ENCODE measurements around the gene DIRAS3.
"Not testable (repeated sequence)": the region's sequence is repeated elsewhere in the genome, so short reads cannot be mapped to it uniquely, and the experiment has no call there.

DIRAS3 gene, protein sequence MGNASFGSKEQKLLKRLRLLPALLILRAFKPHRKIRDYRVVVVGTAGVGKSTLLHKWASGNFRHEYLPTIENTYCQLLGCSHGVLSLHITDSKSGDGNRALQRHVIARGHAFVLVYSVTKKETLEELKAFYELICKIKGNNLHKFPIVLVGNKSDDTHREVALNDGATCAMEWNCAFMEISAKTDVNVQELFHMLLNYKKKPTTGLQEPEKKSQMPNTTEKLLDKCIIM

DNA sequence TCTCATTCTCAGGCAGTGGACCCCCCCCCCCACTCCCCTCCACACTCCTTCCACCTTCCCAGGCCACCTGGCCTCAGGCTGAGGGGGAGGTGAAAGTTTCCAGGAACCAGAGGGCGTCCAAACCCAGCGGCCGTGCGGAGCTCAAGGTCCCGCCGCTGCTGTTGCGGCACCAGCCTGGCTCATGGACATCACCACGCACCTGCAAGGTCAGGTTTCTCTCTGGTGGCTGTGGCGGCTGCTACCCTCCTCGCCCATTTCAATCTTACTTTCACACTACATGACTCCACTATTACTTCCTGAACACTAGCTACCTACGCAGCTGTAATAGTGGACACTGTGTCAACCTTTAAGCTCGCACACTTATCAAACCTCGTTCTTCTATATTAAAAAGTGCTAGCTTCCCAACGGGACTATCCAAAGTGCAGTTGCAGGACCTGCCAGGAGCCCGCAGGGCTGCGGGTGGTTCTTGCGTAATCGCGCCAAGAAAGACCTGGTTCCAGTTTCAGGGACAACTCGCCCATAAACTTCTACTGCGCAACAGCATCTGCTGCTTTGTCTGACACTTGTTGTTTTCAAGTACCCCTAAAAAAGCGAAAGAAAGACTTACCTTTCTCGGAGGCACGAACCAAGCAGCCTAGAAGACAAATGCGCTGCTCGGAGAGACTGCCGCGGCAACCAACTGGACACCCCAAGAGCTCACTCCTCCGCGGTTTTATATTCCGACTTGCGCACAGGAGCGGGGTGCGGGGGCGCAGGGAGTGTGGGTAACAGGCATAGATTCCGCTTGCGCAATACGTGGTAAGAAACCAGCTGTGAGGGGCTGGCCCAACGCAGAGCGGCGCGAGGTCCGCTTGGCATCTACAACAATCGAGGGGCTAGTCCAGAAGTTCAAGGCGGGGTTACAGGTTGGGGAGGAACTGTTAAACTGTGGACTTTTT lies at the start of gene DIRAS3:
Gene DIRAS3, minus strand, starts transcription at position 687 of the 938 bp plus-strand sequence. CDS start 3,330 bp downstream, outside the sequence.
- DNase-seq: no peak

DNA sequence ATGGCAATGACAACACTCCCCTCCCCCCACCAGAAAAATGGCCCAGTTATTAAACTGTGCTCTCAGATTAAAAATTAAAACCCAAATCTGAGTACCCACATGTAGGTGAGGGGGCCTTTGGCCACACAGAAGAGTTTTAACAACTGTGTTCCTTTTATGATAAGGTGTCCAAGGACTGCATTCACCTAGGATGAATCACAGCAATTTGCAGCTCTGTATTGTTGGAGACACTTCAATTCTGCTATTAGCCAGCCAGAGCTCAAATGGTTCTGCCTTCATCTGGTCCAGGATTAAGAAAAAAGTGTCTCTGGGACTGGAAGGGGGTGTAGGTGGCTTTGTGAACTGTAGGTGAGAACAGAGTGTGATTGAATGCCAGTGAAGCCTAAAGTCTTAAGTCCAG lies 43.3 kb upstream of the DIRAS3 start:
- DNase-seq: no peak

DNA sequence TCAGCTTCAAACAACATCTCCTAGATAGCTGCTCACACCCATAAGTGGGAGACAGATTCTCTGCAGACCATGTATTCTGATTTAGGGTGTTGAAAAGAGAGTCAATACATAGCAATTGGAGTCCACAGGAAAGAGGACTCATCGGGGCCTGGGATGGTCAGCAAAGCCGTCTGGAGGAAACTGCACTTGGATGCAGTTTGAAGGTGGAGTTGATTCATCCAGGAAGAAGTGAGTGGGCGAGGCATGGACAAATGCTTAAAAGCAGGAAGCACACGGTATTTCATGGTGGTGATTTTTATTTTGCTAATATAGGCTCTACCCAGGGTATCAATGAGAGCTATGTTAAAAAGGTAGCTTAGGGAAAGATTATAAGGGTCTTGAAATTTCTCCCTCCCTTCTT lies 36.8 kb upstream of the DIRAS3 start:
- no peak for DNase-seq

DNA sequence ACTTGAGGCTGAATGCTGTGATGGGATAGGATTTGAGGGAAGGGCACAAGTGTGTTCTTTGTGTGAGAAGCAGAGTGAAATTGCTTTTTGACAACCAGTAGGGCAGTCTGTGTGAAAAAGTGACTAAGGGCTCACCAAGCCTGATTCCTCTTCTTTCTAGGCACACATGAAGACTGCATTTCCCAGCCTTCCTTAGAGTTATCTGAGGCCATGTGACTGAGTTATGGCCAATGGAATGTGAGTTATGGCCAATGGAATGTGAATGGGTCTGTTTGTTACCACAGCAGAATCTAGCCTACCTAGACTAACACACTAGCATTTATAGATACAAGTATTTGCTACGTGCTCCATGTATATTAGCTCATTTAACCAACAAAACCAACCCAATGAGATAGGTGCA lies 35.3 kb upstream of the DIRAS3 start:
- DNase-seq: no peak

DNA sequence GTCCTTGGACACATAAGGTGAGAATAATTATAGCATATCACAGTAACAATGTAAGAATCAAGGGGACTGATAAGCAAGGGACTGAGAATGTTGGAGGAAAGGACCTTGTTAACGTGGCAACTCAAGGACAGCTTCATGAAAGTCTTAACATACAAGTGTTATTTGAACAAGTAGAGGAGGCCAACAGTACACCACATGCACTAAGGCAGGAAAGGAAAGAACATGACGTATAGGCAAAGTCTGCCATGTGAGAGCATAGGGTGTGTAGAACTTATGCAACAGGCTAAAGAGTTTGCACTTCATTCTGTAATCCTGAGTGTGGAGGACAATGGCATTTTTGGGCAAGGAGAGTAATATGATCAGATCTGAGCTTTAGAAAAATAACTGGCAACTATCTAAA lies 33.3 kb upstream of the DIRAS3 start:
- no peak for DNase-seq

DNA sequence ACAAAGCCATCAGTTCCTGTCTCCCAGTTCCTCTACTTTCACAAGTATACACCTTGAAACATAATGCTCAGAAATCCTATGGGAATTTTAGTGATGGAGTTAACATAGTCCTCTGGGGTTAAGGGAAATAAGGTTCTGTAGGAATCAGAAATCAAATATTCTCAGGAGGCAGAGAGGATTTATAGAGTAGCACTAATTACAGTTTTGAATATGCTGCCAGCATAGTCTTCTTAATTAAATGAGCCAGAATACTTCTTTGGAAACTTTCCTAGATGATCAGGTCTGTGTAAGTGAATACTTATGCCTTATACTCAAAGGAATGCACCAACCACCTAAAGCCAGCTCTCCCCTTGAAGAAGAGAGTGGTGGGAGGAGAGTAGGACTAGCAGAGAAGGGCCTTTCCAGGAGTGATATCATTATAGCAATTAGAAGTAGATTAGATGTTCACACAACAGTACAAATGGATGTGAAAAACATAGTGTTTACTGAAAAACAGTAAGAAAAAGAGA lies 31.4 kb upstream of the DIRAS3 start:
- no peak for DNase-seq

DNA sequence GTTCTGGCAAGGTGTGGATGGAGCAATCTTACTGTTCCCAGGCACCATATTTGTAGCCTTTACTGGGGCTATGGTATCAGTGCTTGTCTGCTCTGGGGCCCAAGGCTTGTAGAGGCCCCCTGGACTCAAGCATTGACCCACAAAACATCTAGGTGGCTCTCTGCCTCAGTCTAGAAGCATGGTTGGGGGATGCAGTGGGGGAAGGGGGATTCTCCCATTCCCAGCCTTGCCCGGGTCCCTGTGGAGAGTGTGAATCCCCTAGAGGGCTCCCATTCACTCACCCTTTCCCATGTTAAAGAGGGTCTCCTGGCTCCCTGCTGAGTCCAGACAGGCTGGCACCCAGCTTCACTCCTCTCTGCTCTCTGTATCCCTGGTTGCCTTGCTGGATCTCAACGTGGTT lies 28.2 kb upstream of the DIRAS3 start:
- no peak for DNase-seq

DNA sequence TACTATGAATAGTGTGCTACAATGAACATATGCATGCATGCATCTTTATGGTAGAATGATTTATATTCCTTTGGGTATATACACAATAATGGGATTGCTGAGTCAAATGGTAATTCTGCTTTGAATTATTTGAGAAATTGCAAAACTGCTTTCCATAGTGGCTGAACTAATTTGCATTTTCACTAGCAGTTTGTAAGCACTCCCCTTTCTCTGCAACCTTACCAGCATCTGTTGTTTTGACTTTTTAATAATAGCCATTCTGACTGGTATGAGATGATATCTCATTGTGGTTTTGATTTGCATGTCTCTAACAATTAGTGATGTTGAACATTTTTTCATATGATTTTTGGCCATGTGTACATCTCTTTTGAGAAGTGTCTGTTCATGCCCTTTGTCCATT lies 24.0 kb upstream of the DIRAS3 start:
- no peak for DNase-seq

DNA sequence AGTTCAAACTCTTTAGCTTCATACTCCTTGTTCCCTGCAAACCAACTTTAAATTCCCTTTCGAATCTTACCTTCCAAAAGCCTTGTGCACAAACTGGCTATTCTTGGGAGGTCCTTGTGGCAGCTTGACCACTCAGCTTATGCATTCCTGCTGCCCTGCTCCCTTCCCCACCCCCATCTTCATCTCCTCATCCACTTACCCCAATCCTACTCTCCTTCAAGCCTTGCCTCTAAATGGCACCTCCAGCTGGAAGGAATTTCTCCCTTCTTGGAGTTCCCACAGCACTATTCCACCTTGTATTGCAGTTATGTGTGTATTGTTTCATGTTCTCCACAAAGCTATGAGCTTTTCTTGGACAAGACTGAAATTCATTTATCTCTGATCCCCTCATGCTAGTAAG lies 15.3 kb upstream of the DIRAS3 start:
- no peak for DNase-seq

DNA sequence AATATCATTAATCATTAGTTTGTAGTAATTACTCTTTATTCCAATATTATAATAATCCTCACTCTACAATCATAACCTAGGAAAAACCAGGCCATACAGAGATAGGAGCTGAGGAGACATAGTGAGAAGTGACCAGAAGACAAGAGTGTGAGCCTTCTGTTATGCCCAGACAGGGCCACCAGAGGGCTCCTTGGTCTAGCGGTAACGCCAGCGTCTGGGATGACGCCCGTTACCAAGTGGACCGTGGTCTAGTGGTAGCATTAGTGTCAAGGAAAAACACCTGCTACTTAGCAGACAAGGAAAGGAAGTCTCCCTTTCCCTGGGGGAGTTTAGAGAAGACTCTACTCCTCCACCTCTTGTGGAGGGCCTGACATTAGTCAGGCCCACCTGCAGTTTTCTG lies 7.6 kb upstream of the DIRAS3 start:
- DNase-seq: not testable (repeated sequence)

DNA sequence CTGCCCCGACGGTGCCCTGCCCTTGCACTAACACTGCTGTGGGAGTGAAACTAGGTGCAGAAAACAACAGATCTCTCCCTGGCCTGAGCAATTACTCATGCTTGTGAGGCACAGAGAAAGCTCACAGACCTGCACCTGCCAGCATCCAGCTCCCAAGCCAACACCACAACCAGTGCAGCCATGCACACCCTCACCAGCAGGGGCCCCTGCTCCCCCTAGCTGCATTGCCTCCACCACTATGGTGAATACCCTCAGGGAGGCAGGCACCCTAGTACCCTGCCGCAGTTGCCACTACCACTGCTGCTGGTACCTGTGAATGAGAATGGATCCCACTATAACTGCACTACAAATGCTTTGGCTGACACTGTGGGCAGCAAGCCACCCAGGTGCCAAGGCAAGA lies 7.1 kb upstream of the DIRAS3 start:
- DNase-seq: no peak

DNA sequence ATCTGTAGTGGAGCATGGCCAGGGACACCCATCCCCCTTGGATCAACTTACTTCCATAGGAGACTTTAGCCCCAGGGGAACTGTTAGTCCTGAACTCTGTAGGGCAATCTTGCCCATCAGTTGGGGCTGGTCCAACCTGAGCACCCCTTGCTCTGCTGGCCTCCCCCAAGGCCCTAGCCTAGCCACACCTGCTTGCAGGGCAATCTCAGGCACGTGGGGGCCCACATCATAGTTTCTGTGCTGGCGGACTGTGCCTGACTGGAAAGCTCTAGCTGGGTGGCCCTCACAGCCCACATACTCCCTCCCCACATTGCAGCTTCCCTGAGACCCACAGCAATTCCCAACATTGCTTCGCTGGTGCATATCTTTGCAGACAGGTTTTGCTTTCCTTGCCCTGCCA lies 6.6 kb upstream of the DIRAS3 start:
- no peak for DNase-seq

DNA sequence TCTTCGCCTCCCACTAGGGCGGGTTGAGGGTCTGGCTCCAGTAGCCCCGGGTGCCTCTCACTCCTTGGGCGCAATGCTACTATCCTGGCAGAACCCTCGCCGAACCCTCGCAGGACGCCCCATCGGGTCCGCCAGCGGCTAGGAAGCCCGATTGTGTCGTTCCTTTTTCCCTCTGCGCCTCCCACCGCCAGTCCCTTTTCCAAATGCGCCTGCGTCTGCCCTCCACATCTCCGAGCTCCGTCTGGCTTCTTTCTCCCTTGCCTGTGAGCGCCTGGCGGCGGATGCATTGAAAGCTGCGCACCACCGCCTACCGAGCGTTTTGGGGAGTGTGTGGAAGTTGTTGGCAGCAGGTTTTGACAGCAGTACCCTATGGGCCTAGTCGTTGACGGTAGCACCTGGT lies 1.0 kb upstream of the DIRAS3 start:
- DNase-seq: no peak

DNA sequence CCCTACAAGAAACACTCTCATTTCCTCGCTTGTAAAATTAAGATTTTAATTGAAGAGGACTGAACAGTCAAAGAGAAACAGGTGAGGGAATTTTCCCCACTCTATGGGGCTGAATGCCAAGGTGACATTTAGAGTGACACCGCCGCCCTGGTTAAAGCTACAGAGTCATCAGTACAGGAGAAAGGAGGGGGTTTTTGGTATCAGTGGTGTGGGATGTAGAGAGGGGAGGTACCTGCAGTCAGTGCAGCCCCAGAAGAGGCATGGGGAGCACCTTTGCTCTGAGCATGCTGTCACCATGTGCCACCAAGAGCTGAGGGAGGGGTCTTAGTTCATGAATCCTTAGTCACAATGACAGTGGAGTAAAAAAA lies 2.8 kb downstream of the DIRAS3 start:
- DNase-seq: no peak

DNA sequence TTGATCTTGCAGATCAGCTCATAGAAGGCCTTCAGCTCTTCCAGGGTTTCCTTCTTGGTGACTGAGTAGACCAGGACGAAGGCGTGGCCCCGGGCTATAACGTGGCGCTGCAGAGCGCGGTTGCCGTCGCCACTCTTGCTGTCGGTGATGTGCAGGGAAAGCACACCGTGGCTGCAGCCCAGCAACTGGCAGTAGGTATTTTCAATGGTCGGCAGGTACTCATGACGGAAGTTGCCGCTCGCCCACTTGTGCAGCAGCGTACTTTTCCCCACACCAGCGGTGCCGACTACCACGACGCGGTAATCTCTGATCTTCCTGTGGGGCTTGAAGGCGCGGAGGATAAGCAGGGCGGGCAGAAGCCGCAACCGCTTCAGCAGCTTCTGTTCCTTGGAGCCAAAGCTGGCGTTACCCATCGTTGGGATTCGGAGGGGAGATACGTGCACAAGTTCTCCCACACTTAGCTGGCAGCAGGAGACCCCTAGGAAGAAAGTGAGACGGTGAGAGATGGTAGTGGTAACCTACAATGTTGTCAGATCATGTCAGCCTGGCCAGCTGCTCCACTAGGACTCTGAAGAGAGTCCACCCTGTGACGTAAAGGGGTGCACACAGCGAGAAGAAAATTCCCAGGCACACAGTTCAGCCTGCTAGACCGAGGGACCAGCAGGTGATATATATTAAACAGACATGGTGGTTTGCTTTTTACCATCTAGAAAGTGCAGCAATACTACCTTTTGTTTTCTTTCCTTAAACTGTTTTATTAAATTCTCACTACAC lies 3.4 kb downstream of the DIRAS3 start:
- DNase-seq: no peak

DNA sequence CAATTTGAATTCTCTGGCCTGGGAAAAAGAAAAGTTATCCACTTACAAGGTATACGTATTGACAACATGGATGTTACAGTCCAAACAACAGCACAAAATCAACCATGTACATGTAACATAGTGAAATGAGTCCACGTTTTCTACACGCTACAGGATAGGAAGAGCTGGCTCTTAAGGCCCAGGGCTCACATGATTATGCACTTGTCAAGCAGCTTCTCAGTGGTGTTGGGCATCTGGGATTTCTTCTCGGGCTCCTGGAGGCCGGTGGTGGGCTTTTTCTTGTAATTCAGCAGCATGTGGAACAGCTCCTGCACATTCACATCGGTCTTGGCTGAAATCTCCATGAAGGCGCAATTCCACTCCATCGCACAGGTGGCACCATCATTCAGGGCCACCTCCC lies 4.0 kb downstream of the DIRAS3 start:
- DNase-seq: no peak

DNA sequence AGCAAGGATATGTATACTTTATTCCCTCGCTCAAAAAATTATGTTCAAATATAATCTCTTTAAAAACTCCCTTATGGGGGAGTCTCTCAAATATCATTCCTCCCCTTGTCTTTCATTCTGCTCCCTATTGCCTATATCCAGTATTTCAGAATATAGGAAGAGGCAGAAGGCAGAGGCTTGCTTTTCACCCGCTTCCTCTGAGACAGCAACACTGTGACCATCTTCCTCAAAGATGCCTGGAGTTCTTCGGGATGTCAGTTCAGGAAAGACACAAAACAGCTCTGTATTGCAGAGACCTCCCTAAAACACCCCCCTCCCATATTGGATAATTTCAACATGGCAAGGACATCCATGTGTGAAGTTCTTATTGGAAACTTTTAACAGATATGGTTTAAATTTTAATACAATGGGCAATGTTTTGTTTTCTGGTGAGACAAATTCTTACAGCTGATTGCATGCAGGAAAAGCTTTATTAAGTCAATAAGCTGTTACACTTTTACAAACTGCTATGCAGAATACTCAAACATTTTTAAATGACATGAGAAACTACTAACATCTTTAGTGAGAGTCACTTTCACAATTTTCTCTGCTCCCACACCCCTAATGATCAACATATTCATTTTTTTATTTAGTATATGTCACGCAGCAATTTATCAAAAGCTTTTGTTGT lies 4.8 kb downstream of the DIRAS3 start:
- no peak for DNase-seq

DNA sequence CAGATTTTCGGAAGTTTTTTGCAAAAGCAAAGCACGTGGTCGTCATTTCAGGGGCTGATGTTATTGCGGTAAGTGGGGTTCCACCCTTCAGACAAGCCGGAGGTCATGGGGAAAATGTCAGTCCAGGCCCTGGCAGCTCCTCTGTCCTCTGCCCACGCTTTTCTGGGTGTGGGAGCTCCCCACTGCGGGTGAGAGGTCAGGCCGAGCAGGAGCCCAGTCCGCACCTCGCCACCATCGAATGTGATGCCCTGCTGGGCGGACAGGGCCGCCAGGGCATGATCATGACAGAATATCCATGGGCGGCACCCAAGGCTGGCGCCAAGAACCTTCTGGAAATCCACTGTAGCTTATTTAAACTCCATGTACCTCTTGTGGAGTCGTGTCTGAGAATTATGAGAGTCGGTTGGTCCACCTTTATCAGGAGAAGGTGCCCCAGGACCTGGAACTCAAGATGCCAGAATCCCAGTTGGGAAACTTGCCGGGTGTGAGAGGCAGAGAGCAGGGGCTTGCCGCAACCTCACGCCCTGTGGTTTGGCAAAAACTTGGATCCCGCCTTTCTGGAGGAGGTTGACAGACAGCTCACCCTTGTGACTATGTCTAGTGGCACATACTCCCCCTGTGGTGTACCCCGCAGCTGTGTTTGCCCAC lies 6.9 kb downstream of the DIRAS3 start:
- no peak for DNase-seq

DNA sequence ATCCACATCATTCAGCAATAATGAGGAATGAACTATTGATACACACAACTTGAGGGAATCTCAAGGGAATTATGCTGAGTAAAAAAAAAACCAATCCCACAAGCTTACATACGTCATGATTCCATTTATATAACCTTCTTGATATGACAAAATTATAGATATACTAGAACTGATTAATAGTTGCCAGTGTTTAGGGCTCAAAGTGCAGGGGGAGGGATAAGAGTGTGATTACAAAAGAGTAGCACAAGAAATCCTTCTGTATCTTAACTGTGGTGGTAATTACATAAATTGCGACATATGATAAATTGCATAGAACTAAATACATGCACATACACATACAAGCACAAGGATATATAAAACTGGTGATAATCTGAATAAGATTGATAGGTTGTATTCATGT lies 13.5 kb downstream of the DIRAS3 start:
- no peak for DNase-seq

DNA sequence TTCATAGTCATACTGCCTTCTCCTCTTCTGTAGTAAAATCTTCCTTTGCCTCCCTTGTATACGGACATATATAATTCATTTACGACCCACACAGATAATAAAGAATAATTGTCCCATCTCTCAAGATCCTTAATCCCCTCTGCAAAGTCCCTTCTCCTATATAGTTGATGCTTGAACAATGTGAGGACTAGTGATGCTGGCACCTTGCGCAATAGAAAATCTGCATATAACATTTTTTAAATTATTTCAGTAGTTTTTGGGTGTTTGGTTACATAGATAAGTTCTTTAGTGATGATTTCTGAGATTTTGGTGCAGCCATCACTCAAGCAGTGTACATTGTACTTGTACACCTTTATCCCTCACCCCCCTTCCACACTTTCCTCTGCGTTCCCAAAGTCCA lies 21.0 kb downstream of the DIRAS3 start:
- no peak for DNase-seq

DNA sequence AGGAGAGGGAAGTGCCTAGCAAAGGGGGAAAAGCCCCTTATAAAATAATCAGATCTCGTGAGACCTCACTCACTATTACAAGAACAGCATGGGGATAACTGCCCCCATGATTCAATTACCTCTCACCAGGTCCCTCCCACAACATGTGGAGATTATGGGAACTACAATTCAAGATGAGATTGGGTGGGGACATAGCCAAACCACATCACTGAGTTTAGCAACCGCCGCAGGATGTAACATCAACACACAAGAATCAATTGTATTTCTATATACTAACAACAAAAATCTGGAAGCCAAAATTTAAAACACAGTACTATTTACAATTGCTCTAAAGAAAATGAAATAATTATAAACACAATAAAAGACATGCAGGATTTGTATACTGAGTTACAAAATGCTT lies 21.9 kb downstream of the DIRAS3 start:
- DNase-seq: no peak

DNA sequence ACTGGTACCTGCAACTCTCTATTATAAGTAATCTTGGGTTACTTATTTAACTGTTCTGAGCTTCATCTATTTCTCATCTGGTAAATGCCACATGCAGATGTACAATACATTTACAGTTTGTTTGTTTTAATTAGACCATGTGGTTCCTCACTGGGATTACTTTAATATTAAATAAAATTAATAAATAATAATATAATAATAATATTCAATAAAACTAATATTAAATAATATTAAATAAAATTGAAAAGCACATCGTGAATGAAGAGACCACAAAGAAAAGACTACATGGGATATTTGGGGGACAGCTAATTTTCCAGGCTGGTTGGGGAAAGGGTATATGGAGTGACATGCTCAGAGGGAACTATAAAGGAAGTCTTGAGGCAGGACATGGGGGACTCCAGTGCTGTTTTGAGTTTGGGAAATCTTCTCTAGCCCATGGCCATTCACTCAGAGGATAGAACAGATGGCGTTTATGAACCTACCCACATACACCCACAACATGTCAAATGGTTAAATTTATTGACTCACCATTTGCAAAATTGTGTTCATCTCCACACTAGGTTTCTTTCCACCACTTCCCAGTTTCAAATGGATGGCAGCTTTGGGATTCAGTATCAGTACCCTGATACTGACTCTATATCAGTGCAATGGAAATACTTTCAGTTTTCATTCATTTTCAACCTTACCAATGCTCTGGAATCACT lies 25.6 kb downstream of the DIRAS3 start:
- DNase-seq: no peak
